Measurements from ENCODE around the gene AHNAK2.

DNA sequence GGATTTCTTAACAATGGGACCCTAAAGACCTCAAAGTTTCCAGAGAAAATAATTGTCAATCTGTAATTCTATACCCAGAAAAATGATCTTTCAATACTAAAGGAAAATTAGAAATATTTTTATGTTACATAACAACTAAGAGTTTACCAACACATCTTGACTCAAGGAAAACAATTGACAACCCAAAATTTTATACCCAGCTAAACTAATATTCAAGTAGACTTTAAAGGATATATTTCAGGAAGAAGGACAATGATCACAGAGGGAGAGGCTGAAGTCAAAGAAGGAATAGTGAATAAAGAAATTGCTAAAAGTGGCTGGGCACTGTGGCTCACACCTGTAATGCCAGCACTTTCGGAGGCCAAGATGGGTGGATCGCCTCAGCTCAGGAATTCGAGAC is 66.1 kb downstream of the AHNAK2 start:
- TF ChIP-seq, protein P1, sequence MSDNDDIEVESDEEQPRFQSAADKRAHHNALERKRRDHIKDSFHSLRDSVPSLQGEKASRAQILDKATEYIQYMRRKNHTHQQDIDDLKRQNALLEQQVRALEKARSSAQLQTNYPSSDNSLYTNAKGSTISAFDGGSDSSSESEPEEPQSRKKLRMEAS (IDR thresholded peaks at IDR 0.05; ENCODE audit: low read depth, low read length), result no peak
- TF ChIP-seq MYC (IDR thresholded peaks at IDR 0.05; ENCODE audit: low read depth, low read length), result no peak
- TF ChIP-seq, protein P2, sequence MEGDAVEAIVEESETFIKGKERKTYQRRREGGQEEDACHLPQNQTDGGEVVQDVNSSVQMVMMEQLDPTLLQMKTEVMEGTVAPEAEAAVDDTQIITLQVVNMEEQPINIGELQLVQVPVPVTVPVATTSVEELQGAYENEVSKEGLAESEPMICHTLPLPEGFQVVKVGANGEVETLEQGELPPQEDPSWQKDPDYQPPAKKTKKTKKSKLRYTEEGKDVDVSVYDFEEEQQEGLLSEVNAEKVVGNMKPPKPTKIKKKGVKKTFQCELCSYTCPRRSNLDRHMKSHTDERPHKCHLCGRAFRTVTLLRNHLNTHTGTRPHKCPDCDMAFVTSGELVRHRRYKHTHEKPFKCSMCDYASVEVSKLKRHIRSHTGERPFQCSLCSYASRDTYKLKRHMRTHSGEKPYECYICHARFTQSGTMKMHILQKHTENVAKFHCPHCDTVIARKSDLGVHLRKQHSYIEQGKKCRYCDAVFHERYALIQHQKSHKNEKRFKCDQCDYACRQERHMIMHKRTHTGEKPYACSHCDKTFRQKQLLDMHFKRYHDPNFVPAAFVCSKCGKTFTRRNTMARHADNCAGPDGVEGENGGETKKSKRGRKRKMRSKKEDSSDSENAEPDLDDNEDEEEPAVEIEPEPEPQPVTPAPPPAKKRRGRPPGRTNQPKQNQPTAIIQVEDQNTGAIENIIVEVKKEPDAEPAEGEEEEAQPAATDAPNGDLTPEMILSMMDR (IDR thresholded peaks at IDR 0.05; ENCODE audit: low read depth, low read length), result no peak

Measured in NB4 (cell line).